GM18870 (cell line): ENCODE measurements around the gene REPIN1.

ENCODE experiments used
- ATAC-seq: cut with Tn5 transposase; IDR thresholded peaks from one replicate; pipeline ENCODE4 v1.9.1; 2021; ENCODE audit warnings: moderate library complexity; ENCODE audit not compliant: unreplicated experiment

Gene REPIN1

GRCh38 chr7:150404805-150405583, 36.4 kb downstream of the REPIN1 start:
- ATAC-seq: no peak

- no peak for ATAC-seq
Measured at GRCh38 chr7:150405584-150406311, 37.1 kb downstream of the REPIN1 start.

GRCh38 chr7:150406312-150406566, 37.6 kb downstream of the REPIN1 start:
- ATAC-seq: no peak

GRCh38 chr7:150406567-150407421, 38.2 kb downstream of the REPIN1 start:
- peak; percentile 82 for ATAC-seq

GRCh38 chr7:150407588-150408392, 39.2 kb downstream of the REPIN1 start:
- ATAC-seq: no peak

GRCh38 chr7:150408393-150409299, 40.0 kb downstream of the REPIN1 start:
- ATAC-seq: no peak

- ATAC-seq: no peak
Measured at GRCh38 chr7:150409300-150410030, 40.8 kb downstream of the REPIN1 start.

- ATAC-seq: no peak
Measured at GRCh38 chr7:150410131-150410530, 41.5 kb downstream of the REPIN1 start.

- ATAC-seq: no peak
Measured at GRCh38 chr7:150410680-150411346, 42.2 kb downstream of the REPIN1 start.

- no peak for ATAC-seq
Measured at GRCh38 chr7:150411606-150412005, 43.0 kb downstream of the REPIN1 start.

GRCh38 chr7:150412016-150412415, 43.4 kb downstream of the REPIN1 start:
- no peak for ATAC-seq

GRCh38 chr7:150412518-150413488, 44.2 kb downstream of the REPIN1 start:
- ATAC-seq: no peak

GRCh38 chr7:150413640-150414081, 45.0 kb downstream of the REPIN1 start:
- ATAC-seq: no peak

GRCh38 chr7:150415161-150416153, 46.8 kb downstream of the REPIN1 start:
- ATAC-seq: no peak

- no peak for ATAC-seq
Measured at GRCh38 chr7:150417239-150417638, 48.6 kb downstream of the REPIN1 start.

- ATAC-seq: no peak
Measured at GRCh38 chr7:150417863-150418262, 49.2 kb downstream of the REPIN1 start.
